DOHH2 (cell line): ENCODE data around the gene JDP2.

ENCODE experiments used
- CTCF ChIP-seq: fragments of 200-600 bp; sonication (generic); IDR thresholded peaks from one replicate; pipeline ENCODE4 v1.5.1; 2014; ENCODE audit warnings: antibody characterized with exemption, mild to moderate bottlenecking, low read depth, low read length; ENCODE audit not compliant: poor library complexity, severe bottlenecking
- EZH2phosphoT487 ChIP-seq: fragments of 200-600 bp; sonication (generic); IDR thresholded peaks from 2 replicates; pipeline ENCODE4 v1.6.1; 2017; ENCODE audit warnings: borderline replicate concordance, mild to moderate bottlenecking, antibody characterized with exemption, low read length, moderate library complexity, mixed read lengths

- no peak for TF ChIP-seq CTCF
- TF ChIP-seq EZH2phosphoT487, result no peak
Observed at GRCh38 chr14:75424496-75424895, 3.3 kb upstream of the JDP2 start.
